K562 (cell line): ENCODE results near the gene MTA2. TPM values are rescaled to one million over a fixed set of nuclear protein-coding genes. Genes with fewer than 3 reads are reported as not detected.
A peak's percentile ranks its signal among the peaks of the same experiment; 100 is the strongest.

ENCODE experiments used
- CBX3 ChIP-seq, 2 experiments: IDR thresholded peaks; 1 replicate in 1 of 2; 2 replicates in 1 of 2; pipeline ENCODE4 v1.6.1; 2012; ENCODE audit warnings: inconsistent platforms in 2 of 2, low read length in 2 of 2, borderline replicate concordance in 1 of 2, control low read depth in 1 of 2
- CHAMP1 ChIP-seq: fragments of 450-650 bp; IDR thresholded peaks from 2 replicates; pipeline ENCODE4 v1.6.1; 2016; ENCODE audit warnings: mild to moderate bottlenecking
- DLX4 ChIP-seq: fragments of 250-450 bp; sonication (Bioruptor Pico); IDR thresholded peaks from 2 replicates; pipeline ENCODE4 v1.6.1; 2021; ENCODE audit warnings: mild to moderate bottlenecking
- RERE ChIP-seq: sonication (generic); formaldehyde crosslinking; IDR thresholded peaks from 2 replicates; pipeline ENCODE4 v1.8.0; 2023; ENCODE audit warnings: missing genetic modification reagents, mild to moderate bottlenecking, borderline replicate concordance
- ZNF407 ChIP-seq: fragments of 450-650 bp; IDR thresholded peaks from 2 replicates; pipeline ENCODE4 v1.6.1; 2016; ENCODE audit warnings: low read depth
- ZNF57 ChIP-seq: fragments of 450-650 bp; formaldehyde crosslinking; IDR thresholded peaks from 2 replicates; pipeline ENCODE4 v1.4.0; 2020; ENCODE audit warnings: mild to moderate bottlenecking, moderate library complexity
- polyA plus RNA-seq, 8 experiments: library from polyadenylated mRNA; depleted of rRNA in 4 of 8; stranded (reverse) in 5 of 8; unstranded in 3 of 8; fragments of >200 nt; fragmentation: Nextera tagmentation in 2 of 8; fragmentation: Illumina TruSeq in 1 of 8; extraction: Ambion mirVana in 2 of 8; extraction: Trizol in 1 of 8; gene quantifications; 2 replicates each; pipeline versions ENCODE4 v1.2.1 to v1.2.3, GENCODE V29; 2011 to 2014; ENCODE audit warnings: inconsistent platforms in 1 of 8, missing spikeins in 1 of 8
- total RNA-seq, 7 experiments: library from RNA; depleted of rRNA in 6 of 7; stranded (reverse); fragments of >200 nt in 6 of 7; fragmentation: Illumina TruSeq in 2 of 7; extraction: Trizol in 2 of 7; gene quantifications; 2 replicates each; pipeline versions ENCODE4 v1.2.1 to v1.2.3, GENCODE V29; 2011 to 2021; ENCODE audit warnings: low replicate concordance in 1 of 7
- TF ChIP-seq, protein P1 (sequence below): fragments of 450-650 bp; formaldehyde crosslinking; IDR thresholded peaks from 2 replicates; pipeline ENCODE4 v1.4.0; 2020; ENCODE audit warnings: mild to moderate bottlenecking, moderate library complexity

MTA2 gene
- total and polyA plus RNA-seq, 9 of the 15 experiments (the other 6 are each of a cell fraction or from before 2014, with no cell fraction given) = 6.2 to 220 (median 172) TPM

- TF ChIP-seq RERE (CRISPR knock-in tag) (no peak), ZNF57 (peak; percentile 80; the same call in 1 of the 2 replicates), CBX3 (IDR thresholded peaks at IDR 0.05; ENCODE audit: borderline replicate concordance in 1 of 2, low read length in 2 of 2) (no peak), DLX4 (CRISPR knock-in tag) (no peak), CHAMP1 (no peak), ZNF407 (no peak)
- TF ChIP-seq, protein P1, sequence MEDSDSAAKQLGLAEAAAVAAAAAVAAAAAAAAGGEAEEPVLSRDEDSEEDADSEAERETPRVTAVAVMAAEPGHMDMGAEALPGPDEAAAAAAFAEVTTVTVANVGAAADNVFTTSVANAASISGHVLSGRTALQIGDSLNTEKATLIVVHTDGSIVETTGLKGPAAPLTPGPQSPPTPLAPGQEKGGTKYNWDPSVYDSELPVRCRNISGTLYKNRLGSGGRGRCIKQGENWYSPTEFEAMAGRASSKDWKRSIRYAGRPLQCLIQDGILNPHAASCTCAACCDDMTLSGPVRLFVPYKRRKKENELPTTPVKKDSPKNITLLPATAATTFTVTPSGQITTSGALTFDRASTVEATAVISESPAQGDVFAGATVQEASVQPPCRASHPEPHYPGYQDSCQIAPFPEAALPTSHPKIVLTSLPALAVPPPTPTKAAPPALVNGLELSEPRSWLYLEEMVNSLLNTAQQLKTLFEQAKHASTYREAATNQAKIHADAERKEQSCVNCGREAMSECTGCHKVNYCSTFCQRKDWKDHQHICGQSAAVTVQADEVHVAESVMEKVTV = no peak; the same call in 1 of the 2 replicates
These were observed 45.4 kb downstream of the MTA2 start (continued) for GRCh38 chr11:62556108-62556874.
